HepG2 (cell line): Measurements from ENCODE around the gene PLEKHA5. TPM values are rescaled to one million over a fixed set of nuclear protein-coding genes. Genes with fewer than 3 reads are reported as not detected.

Experiments
- ATAC-seq: fragments of 200-7000 bp; cut with Tn5 transposase; 3 replicates; pipeline ENCODE4 v1.9.1; 2020; ENCODE audit warnings: mild to moderate bottlenecking, moderate library complexity
- BruUV-seq: library from RNA; stranded (reverse); fragments of 400-500 nt; replicated peaks from 2 replicates; lab custom pipeline; 2021; lab: Mats Ljungman, UMichigan
- CTCF ChIA-PET: fragments of 300-600 bp; formaldehyde crosslinking; extraction: SDS; loops from one replicate; lab custom pipeline; 2021; ENCODE audit warnings: low total read pairs, inconsistent platforms, low intra/inter-chr PET ratio; lab: Yijun Ruan, JAX
- POLR2A ChIA-PET: fragments of 350-600 bp; sonication (Branson Sonifier 250); formaldehyde crosslinking; loops from one replicate; lab custom pipeline; 2020; ENCODE audit warnings: antibody characterized with exemption, inconsistent platforms; lab: Yijun Ruan, JAX
- DNase-seq: peaks from one replicate; pipeline ENCODE4 v3.0.0-alpha.2; 2015; ENCODE audit warnings: low spot score
- FAIRE-seq: peaks from 3 replicates; lab custom pipeline; 2011; peaks lifted over from hg19 to GRCh38; lab: Jason Lieb, UNC
- H2AFZ ChIP-seq: one replicate; pipeline ENCODE4 v1.6.1; 2011; ENCODE audit warnings: low read length, inconsistent platforms
- H3K27ac ChIP-seq: fragments of 300-600 bp; 3 replicates; pipeline ENCODE4 v1.8.0; 2011; ENCODE audit warnings: mixed run types, mild to moderate bottlenecking, mixed read lengths, low read length, inconsistent platforms; ENCODE audit not compliant: insufficient read depth; ENCODE audit errors: extremely low read length
- H3K27me3 ChIP-seq, 2 experiments: fragments of 200-600 bp in 1 of 2; 2 replicates in 1 of 2; 3 replicates in 1 of 2; pipeline versions ENCODE4 v1.6.0 to v1.8.0; 2011; ENCODE audit warnings: low read length in 2 of 2, mild to moderate bottlenecking in 2 of 2, moderate library complexity in 2 of 2, inconsistent platforms in 1 of 2; ENCODE audit not compliant: insufficient read depth in 2 of 2, control insufficient read depth in 1 of 2
- H3K36me3 ChIP-seq, 2 experiments: fragments of 200-600 bp in 1 of 2; replicated peaks in 1 of 2; 2 replicates in 1 of 2; 3 replicates in 1 of 2; pipeline versions ENCODE4 v1.5.1 to v1.8.0; 2011; ENCODE audit warnings: low read length in 2 of 2, inconsistent platforms in 1 of 2; ENCODE audit not compliant: insufficient read depth in 2 of 2, control insufficient read depth in 1 of 2
- H3K4me1 ChIP-seq: 2 replicates; pipeline ENCODE4 v1.5.1; 2012; ENCODE audit warnings: low read length, inconsistent platforms; ENCODE audit not compliant: insufficient read depth
- H3K4me2 ChIP-seq: 2 replicates; pipeline ENCODE4 v1.6.0; 2011; ENCODE audit warnings: low read depth, low read length, inconsistent platforms
- H3K4me3 ChIP-seq, 3 experiments: fragments of 200-600 bp in 1 of 3; sonication (generic), shearing (Covaris generic) in 1 of 3; replicated peaks in 1 of 3; 2 replicates each; pipeline ENCODE4 v1.5.1; 2011 to 2016; ENCODE audit warnings: low read length in 3 of 3, inconsistent platforms in 2 of 3, low read depth in 2 of 3, mild to moderate bottlenecking in 2 of 3, control low read depth in 1 of 3, mixed read lengths in 1 of 3; ENCODE audit not compliant: insufficient read depth in 1 of 3
- H3K79me2 ChIP-seq: one replicate; pipeline ENCODE4 v1.6.1; 2011; ENCODE audit warnings: low read length, inconsistent platforms; ENCODE audit not compliant: insufficient read depth
- H3K9ac ChIP-seq: 2 replicates; pipeline ENCODE4 v1.6.0; 2011; ENCODE audit warnings: mild to moderate bottlenecking, low read depth, low read length, inconsistent platforms; ENCODE audit not compliant: insufficient read depth
- H3K9me3 ChIP-seq: 2 replicates; pipeline ENCODE4 v1.5.1; 2012; ENCODE audit warnings: mild to moderate bottlenecking, low read length
- H4K20me1 ChIP-seq: 2 replicates; pipeline ENCODE4 v1.6.0; 2011; ENCODE audit warnings: inconsistent platforms, mild to moderate bottlenecking, low read length, moderate library complexity; ENCODE audit not compliant: insufficient read depth
- ATM ChIP-seq: fragments of 450-650 bp; IDR thresholded peaks from 2 replicates; pipeline ENCODE4 v1.7.1; 2017; ENCODE audit warnings: mild to moderate bottlenecking, borderline replicate concordance
- BORCS8-MEF2B ChIP-seq: sonication (generic); formaldehyde crosslinking; IDR thresholded peaks from 2 replicates; pipeline ENCODE4 v1.8.0; 2022; ENCODE audit warnings: mild to moderate bottlenecking, missing genetic modification reagents
- GLMP ChIP-seq: sonication (generic); formaldehyde crosslinking; IDR thresholded peaks from 2 replicates; pipeline ENCODE4 v1.9.0; 2021; ENCODE audit warnings: missing genetic modification reagents, mild to moderate bottlenecking, borderline replicate concordance
- HMGXB3 ChIP-seq: sonication (generic); formaldehyde crosslinking; IDR thresholded peaks from 2 replicates; pipeline ENCODE4 v1.4.0; 2020; ENCODE audit warnings: missing genetic modification reagents, borderline replicate concordance
- JUN ChIP-seq: sonication (generic); formaldehyde crosslinking; IDR thresholded peaks from 2 replicates; pipeline ENCODE4 v1.4.0; 2020; ENCODE audit warnings: mild to moderate bottlenecking, missing genetic modification reagents
- NFKB2 ChIP-seq: sonication (generic); formaldehyde crosslinking; IDR thresholded peaks from 2 replicates; pipeline ENCODE4 v1.4.0; 2020; ENCODE audit warnings: missing genetic modification reagents, borderline replicate concordance
- TARDBP ChIP-seq: sonication (generic); formaldehyde crosslinking; IDR thresholded peaks from 2 replicates; pipeline ENCODE4 v1.8.0; 2022; ENCODE audit warnings: mild to moderate bottlenecking, missing genetic modification reagents
- TCF12 ChIP-seq, 2 experiments: fragments of 450-650 bp in 1 of 2; sonication (generic) in 1 of 2; formaldehyde crosslinking in 1 of 2; IDR thresholded peaks; 2 replicates each; pipeline versions ENCODE4 v1.6.1 to v1.8.0; 2017 to 2022; ENCODE audit warnings: antibody characterized with exemption in 1 of 2, mild to moderate bottlenecking in 1 of 2, missing genetic modification reagents in 1 of 2, moderate library complexity in 1 of 2
- TIGD3 ChIP-seq: sonication (generic); formaldehyde crosslinking; IDR thresholded peaks from 2 replicates; pipeline ENCODE4 v1.5.1; 2020; ENCODE audit warnings: mild to moderate bottlenecking, missing genetic modification reagents, borderline replicate concordance
- TMF1 ChIP-seq: sonication (generic); formaldehyde crosslinking; IDR thresholded peaks from 2 replicates; pipeline ENCODE4 v1.8.1; 2022; ENCODE audit warnings: low read depth, missing genetic modification reagents
- ZNF160 ChIP-seq: sonication (generic); formaldehyde crosslinking; IDR thresholded peaks from 2 replicates; pipeline ENCODE4 v1.8.0; 2022; ENCODE audit warnings: mild to moderate bottlenecking, inconsistent platforms, missing genetic modification reagents
- ZNF503 ChIP-seq: sonication (generic); formaldehyde crosslinking; IDR thresholded peaks from 2 replicates; pipeline ENCODE4 v1.4.0; 2020; ENCODE audit warnings: missing genetic modification reagents
- ZNF652 ChIP-seq: IDR thresholded peaks from 2 replicates; pipeline ENCODE4 v1.6.1; 2016; ENCODE audit warnings: low read depth, borderline replicate concordance
- ZNF776 ChIP-seq: sonication (generic); formaldehyde crosslinking; IDR thresholded peaks from 2 replicates; pipeline ENCODE4 v1.4.0; 2020; ENCODE audit warnings: mild to moderate bottlenecking, missing genetic modification reagents
- ZNF879 ChIP-seq: sonication (generic); formaldehyde crosslinking; IDR thresholded peaks from 2 replicates; pipeline ENCODE4 v1.8.1; 2023; ENCODE audit warnings: missing genetic modification reagents
- ZSCAN12 ChIP-seq: sonication (generic); formaldehyde crosslinking; IDR thresholded peaks from 2 replicates; pipeline ENCODE4 v1.9.0; 2021; ENCODE audit warnings: mild to moderate bottlenecking, missing genetic modification reagents
- WGBS: methylation state at CpG from one replicate; pipeline ENCODE4 v1.1.6; 2017; ENCODE audit warnings: low lambda C conversion rate; 5-methylcytosine and 5-hydroxymethylcytosine counted together
- in situ Hi-C: cut with HindIII; loops from 2 replicates; pipeline ENCODE4 v1.10.0; 2017; ENCODE audit warnings: low pct_unique_long_range_greater_than_20kb; ENCODE audit not compliant: extremely low pct_ligation_motif_present
- intact Hi-C: fragments of 100-400 bp; cut with micrococcal nuclease; formaldehyde crosslinking; loops from one replicate; pipeline ENCODE4 v1.10.0; 2022; ENCODE audit not compliant: unreplicated experiment
- polyA plus RNA-seq, 8 experiments: library from polyadenylated mRNA; depleted of rRNA in 3 of 8; stranded (reverse) in 7 of 8; unstranded in 1 of 8; fragments of >200 nt; fragmentation: Illumina TruSeq in 4 of 8; extraction: Trizol in 4 of 8; gene quantifications; 2 replicates each; pipeline versions ENCODE4 v1.2.1 to v1.2.3, GENCODE V29; 2011 to 2016; ENCODE audit warnings: low read depth in 4 of 8, missing spikeins in 1 of 8, mixed read lengths in 1 of 8; ENCODE audit not compliant: insufficient read depth in 1 of 8
- total RNA-seq, 5 experiments: library from RNA; depleted of rRNA; stranded (reverse); fragments of >200 nt; fragmentation: Illumina TruSeq; extraction: Trizol; gene quantifications; 2 replicates each; pipeline ENCODE4 v1.2.3, GENCODE V29; 2016; ENCODE audit warnings: low read depth in 1 of 5

Gene PLEKHA5
- total and polyA plus RNA-seq, 2 of the 13 experiments (the other 11 are each of a cell fraction or from before 2014, with no cell fraction given) = 4.2 to 15.4 TPM

- no peak for TF ChIP-seq GLMP (CRISPR knock-in tag)
- no peak for TF ChIP-seq ZNF879 (CRISPR knock-in tag)
- TF ChIP-seq BORCS8-MEF2B (CRISPR knock-in tag) = no peak
- no peak for TF ChIP-seq TMF1 (CRISPR knock-in tag)
- TF ChIP-seq HMGXB3 (CRISPR knock-in tag) = no peak
- TF ChIP-seq ZNF652 = no peak
- no peak for TF ChIP-seq ZSCAN12 (CRISPR knock-in tag)
These were observed 148.2 kb downstream of the PLEKHA5 start (continued) for GRCh38 chr12:19277711-19278110.

- DNase-seq = no peak
- TF ChIP-seq ZNF776 (CRISPR knock-in tag) (no peak), TARDBP (CRISPR knock-in tag) (no peak), TIGD3 (CRISPR knock-in tag) (no peak), JUN (CRISPR knock-in tag) (no peak), ZNF503 (CRISPR knock-in tag) (no peak), ATM (no peak), TCF12 (IDR thresholded peaks at IDR 0.05) (no peak), TCF12 (CRISPR knock-in tag; IDR thresholded peaks at IDR 0.05) (no peak), NFKB2 (CRISPR knock-in tag) (no peak), ZNF160 (CRISPR knock-in tag) (no peak)
These were observed 148.9 kb downstream of the PLEKHA5 start for GRCh38 chr12:19278407-19278806.

More at GRCh38 chr12:19278407-19278806, 148.9 kb downstream of the PLEKHA5 start:
- H3K4me2 ChIP-seq = no peak overlapping the region
- FAIRE-seq (no peak), ATAC-seq (no peak)
- no peak overlapping the region for H3K9ac ChIP-seq
- peaks cover 0 to 12% of the 10 kb centered on the region in 2 experiments; a peak in 2 of 5 replicates for H3K36me3 ChIP-seq
- POLR2A ChIA-PET = no interaction called here
- in situ Hi-C loops = loop anchor here (25.0 kb wide), 1 partner anchor 841 kb away; no protein-coding TSS in a partner anchor
- H4K20me1 ChIP-seq = no peaks in the 10 kb centered on the region
- H3K4me1 ChIP-seq = no peaks in the 10 kb centered on the region
- no peaks in the 10 kb centered on the region for H3K9me3 ChIP-seq
- H3K27ac ChIP-seq = no peak overlapping the region
- CTCF ChIA-PET = no interaction called here
- intact Hi-C loops = no loop called here
- H2AFZ ChIP-seq = no peak overlapping the region
- H3K4me3 ChIP-seq = no peak overlapping the region
- no peaks in the 10 kb centered on the region for H3K79me2 ChIP-seq
- no peaks in the 10 kb centered on the region for H3K27me3 ChIP-seq
- BruUV-seq = no TSS peak
- 97% methylated on average over 2 of the region's 2 CpGs for WGBS
